ENCODE data around the gene GSDME.
"Not testable (repeated sequence)": the region's sequence is repeated elsewhere in the genome, so short reads cannot be mapped to it uniquely, and the experiment has no call there.

Gene GSDME

GRCh38 chr7:24742506-24743162 is 14.6 kb downstream of the GSDME start:
- DNase-seq (ENCODE audit: low read depth in 2 of 2, low spot score in 1 of 2) = no peak

GRCh38 chr7:24741679-24742505 is 15.4 kb downstream of the GSDME start:
- no peak for DNase-seq (ENCODE audit: low read depth in 2 of 2, low spot score in 1 of 2)

- no peak for DNase-seq (ENCODE audit: low read depth in 2 of 2, low spot score in 1 of 2)
Measured at GRCh38 chr7:24740871-24741270, 16.4 kb downstream of the GSDME start.

- no peak for DNase-seq (ENCODE audit: low read depth in 2 of 2, low spot score in 1 of 2)
Measured at GRCh38 chr7:24739306-24739705, 18.0 kb downstream of the GSDME start.

GRCh38 chr7:24738577-24738976 is 18.7 kb downstream of the GSDME start:
- DNase-seq (ENCODE audit: low read depth in 2 of 2, low spot score in 1 of 2) = no peak

GRCh38 chr7:24737281-24737680 is 20.0 kb downstream of the GSDME start:
- no peak for DNase-seq (ENCODE audit: low read depth in 2 of 2, low spot score in 1 of 2)

GRCh38 chr7:24735594-24735993 is 21.7 kb downstream of the GSDME start:
- DNase-seq (ENCODE audit: low read depth in 2 of 2, low spot score in 1 of 2) = not testable (repeated sequence)

- DNase-seq (ENCODE audit: low read depth in 2 of 2, low spot score in 1 of 2) = no peak
Measured at GRCh38 chr7:24734306-24734705, 23.0 kb downstream of the GSDME start.

GRCh38 chr7:24733414-24734060 is 23.7 kb downstream of the GSDME start:
- no peak for DNase-seq (ENCODE audit: low read depth in 2 of 2, low spot score in 1 of 2)

- DNase-seq (ENCODE audit: low read depth in 2 of 2, low spot score in 1 of 2) = no peak
Measured at GRCh38 chr7:24732646-24733413, 24.4 kb downstream of the GSDME start.

GRCh38 chr7:24731313-24731712 is 26.0 kb downstream of the GSDME start:
- no peak for DNase-seq (ENCODE audit: low read depth in 2 of 2, low spot score in 1 of 2)

GRCh38 chr7:24730018-24730369 is 27.3 kb downstream of the GSDME start:
- no peak for DNase-seq (ENCODE audit: low read depth in 2 of 2, low spot score in 1 of 2)

GRCh38 chr7:24729365-24730017 is 27.8 kb downstream of the GSDME start:
- DNase-seq (ENCODE audit: low read depth in 2 of 2, low spot score in 1 of 2) = no peak

GRCh38 chr7:24728503-24729364 is 28.5 kb downstream of the GSDME start:
- DNase-seq (ENCODE audit: low read depth in 2 of 2, low spot score in 1 of 2) = no peak

- DNase-seq (ENCODE audit: low read depth in 2 of 2, low spot score in 1 of 2) = no peak
Measured at GRCh38 chr7:24728121-24728500, 29.2 kb downstream of the GSDME start.

- no peak for DNase-seq (ENCODE audit: low read depth in 2 of 2, low spot score in 1 of 2)
Measured at GRCh38 chr7:24727154-24728120, 29.8 kb downstream of the GSDME start.

- DNase-seq (ENCODE audit: low read depth in 2 of 2, low spot score in 1 of 2) = no peak
Measured at GRCh38 chr7:24725554-24726241, 31.6 kb downstream of the GSDME start.

GRCh38 chr7:24724451-24725190 is 32.6 kb downstream of the GSDME start:
- DNase-seq (ENCODE audit: low read depth in 2 of 2, low spot score in 1 of 2) = no peak

Measured in stimulated activated CD8-positive, alpha-beta memory T cell treated with anti-CD3 and anti-CD28 coated beads, Interleukin-4, amount 100 ng/mL, for 1 hour (primary cell).